Vagina (tissue), 2 donors: ENCODE results near the gene ANKRD10.

Experiments used
- CTCF ChIP-seq, 3 experiments: fragments of 450-650 bp in 2 of 3; fragments of 200-600 bp in 1 of 3; sonication (generic) in 1 of 3; IDR thresholded peaks; one replicate each; pipeline ENCODE4 v1.5.1; 2017 to 2019; ENCODE audit warnings: antibody characterized with exemption in 3 of 3, mild to moderate bottlenecking in 2 of 3, moderate library complexity in 2 of 3
- POLR2A ChIP-seq, 2 donors: fragments of 450-650 bp; IDR thresholded peaks; one replicate each; pipeline ENCODE4 v1.6.1; 2017; ENCODE audit warnings: antibody characterized with exemption in 2 of 2, mild to moderate bottlenecking in 2 of 2, moderate library complexity in 2 of 2
- POLR2AphosphoS5 ChIP-seq, 2 donors: sonication (generic); formaldehyde crosslinking; IDR thresholded peaks; one replicate each; pipeline ENCODE4 v1.9.0; 2017; ENCODE audit warnings: antibody characterized with exemption in 2 of 2, mild to moderate bottlenecking in 2 of 2, low read depth in 1 of 2; ENCODE audit not compliant: insufficient read depth in 1 of 2

DNA sequence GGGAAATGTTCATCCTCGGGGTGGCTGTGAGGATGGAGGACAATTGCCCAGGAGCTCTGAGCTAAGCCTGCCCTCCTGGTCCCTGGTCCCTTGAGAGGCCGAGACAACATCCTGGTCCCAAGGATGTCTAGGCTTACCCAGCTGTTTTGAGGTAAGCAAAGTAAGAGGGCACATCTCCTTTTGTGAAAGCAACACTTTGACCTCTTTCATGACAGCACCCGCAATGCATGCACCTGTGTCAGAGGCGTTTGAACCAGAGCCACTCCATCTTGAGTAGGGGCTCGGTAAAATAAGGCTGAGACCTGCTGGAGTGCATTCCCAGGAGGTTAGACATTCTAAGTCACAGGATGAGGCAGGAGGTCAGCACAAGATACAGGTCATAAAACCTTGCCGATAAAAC lies 43.1 kb upstream of the ANKRD10 start:
- TF ChIP-seq CTCF (IDR thresholded peaks at IDR 0.05) (no peak), POLR2A (IDR thresholded peaks at IDR 0.05) (no peak), POLR2AphosphoS5 (IDR thresholded peaks at IDR 0.05; ENCODE audit: insufficient read depth in 1 of 2, low read depth in 1 of 2) (no peak)
